GM23338 (cell line): ENCODE data around the gene MTHFD1L. TPM values are rescaled to one million over a fixed set of nuclear protein-coding genes. Genes with fewer than 3 reads are reported as not detected.
"Not testable (repeated sequence)": the region's sequence is repeated elsewhere in the genome, so short reads cannot be mapped to it uniquely, and the experiment has no call there.

Source experiments
- ATAC-seq: fragments of 200-7000 bp; cut with Tn5 transposase; 3 replicates; pipeline ENCODE4 v1.9.1; 2020
- DNase-seq: peaks from one replicate; pipeline ENCODE4 v3.0.0-alpha.2; 2015; ENCODE audit warnings: low spot score
- H2AFZ ChIP-seq: fragments of 200-600 bp; sonication (generic); 2 replicates; pipeline ENCODE4 v1.8.0; 2016; ENCODE audit warnings: antibody characterized with exemption, mild to moderate bottlenecking, moderate library complexity
- H3F3A ChIP-seq: fragments of 200-600 bp; sonication (generic); replicated peaks from 2 replicates; pipeline ENCODE4 v1.8.0; 2017; ENCODE audit warnings: antibody characterized with exemption, mixed run types, low read depth
- H3K27ac ChIP-seq: fragments of 200-600 bp; sonication (generic); 2 replicates; pipeline ENCODE4 v1.6.1; 2016; ENCODE audit warnings: low read depth
- H3K27me3 ChIP-seq: fragments of 200-600 bp; sonication (generic); 2 replicates; pipeline ENCODE4 v1.8.0; 2016; ENCODE audit warnings: mild to moderate bottlenecking, mixed run types, moderate library complexity; ENCODE audit not compliant: insufficient read depth
- H3K36me3 ChIP-seq: fragments of 200-600 bp; sonication (generic); 2 replicates; pipeline ENCODE4 v1.8.0; 2016; ENCODE audit warnings: mild to moderate bottlenecking; ENCODE audit not compliant: insufficient read depth
- H3K4me1 ChIP-seq: fragments of 200-600 bp; sonication (generic); 2 replicates; pipeline ENCODE4 v1.8.0; 2016; ENCODE audit warnings: mild to moderate bottlenecking, moderate library complexity; ENCODE audit not compliant: insufficient read depth
- H3K4me2 ChIP-seq: fragments of 200-600 bp; sonication (generic); 2 replicates; pipeline ENCODE4 v1.7.1; 2017; ENCODE audit warnings: mixed run types
- H3K4me3 ChIP-seq: fragments of 200-600 bp; sonication (generic); 2 replicates; pipeline ENCODE4 v1.6.1; 2016; ENCODE audit warnings: mixed run types
- H3K79me2 ChIP-seq: fragments of 200-600 bp; sonication (generic); replicated peaks from 2 replicates; pipeline ENCODE4 v1.8.0; 2017; ENCODE audit warnings: mild to moderate bottlenecking; ENCODE audit not compliant: insufficient read depth
- H3K9me2 ChIP-seq: fragments of 200-600 bp; sonication (generic); 2 replicates; pipeline ENCODE4 v1.8.0; 2017; ENCODE audit not compliant: insufficient read depth
- H4K20me1 ChIP-seq: fragments of 200-600 bp; sonication (generic); replicated peaks from 2 replicates; pipeline ENCODE4 v1.8.0; 2017; ENCODE audit warnings: mild to moderate bottlenecking; ENCODE audit not compliant: insufficient read depth
- H3K27ac Mint-ChIP-seq: 2 replicates; pipeline ENCODE4 v1.8.0; 2020; ENCODE audit warnings: inconsistent platforms, mild to moderate bottlenecking, moderate library complexity, mixed read lengths
- H3K27me3 Mint-ChIP-seq: 3 replicates; pipeline ENCODE4 v1.8.0; 2022; ENCODE audit warnings: low read depth, mild to moderate bottlenecking, moderate library complexity, mixed read lengths, inconsistent platforms; ENCODE audit not compliant: insufficient read depth, poor library complexity
- H3K36me3 Mint-ChIP-seq: 3 replicates; pipeline ENCODE4 v1.8.0; 2021; ENCODE audit warnings: low read depth, mild to moderate bottlenecking, inconsistent platforms, moderate library complexity, mixed read lengths
- H3K4me1 Mint-ChIP-seq: 3 replicates; pipeline ENCODE4 v1.8.0; 2020; ENCODE audit warnings: mild to moderate bottlenecking, inconsistent platforms, mixed read lengths
- H3K4me3 Mint-ChIP-seq: 3 replicates; pipeline ENCODE4 v1.8.0; 2021; ENCODE audit warnings: moderate library complexity, mild to moderate bottlenecking, inconsistent platforms, mixed read lengths
- H3K9me3 Mint-ChIP-seq: 3 replicates; pipeline ENCODE4 v1.8.0; 2020; ENCODE audit warnings: moderate library complexity, mild to moderate bottlenecking, inconsistent platforms, mixed read lengths
- CREB1 ChIP-seq: fragments of 250-450 bp; sonication (Bioruptor Pico); IDR thresholded peaks from 2 replicates; pipeline ENCODE4 v1.5.0; 2020; ENCODE audit warnings: low read depth, mild to moderate bottlenecking, moderate library complexity
- CTCF ChIP-seq, 2 experiments: fragments of 200-600 bp in 1 of 2; sonication (generic) in 1 of 2; conservative IDR thresholded peaks; 2 replicates each; pipeline versions ENCODE4 v1.5.1 to v1.6.1; 2016 to 2017; ENCODE audit warnings: antibody characterized with exemption in 2 of 2, low read depth in 2 of 2, mild to moderate bottlenecking in 2 of 2, moderate library complexity in 1 of 2
- ETS1 ChIP-seq: IDR thresholded peaks from 2 replicates; pipeline ENCODE4 v1.6.1; 2016; ENCODE audit warnings: antibody characterized with exemption
- EZH2 ChIP-seq: fragments of 200-600 bp; sonication (generic); IDR thresholded peaks from one replicate; pipeline ENCODE4 v1.8.0; 2017; ENCODE audit warnings: antibody characterized with exemption, mild to moderate bottlenecking, low read depth; ENCODE audit not compliant: unreplicated experiment
- NANOG ChIP-seq: IDR thresholded peaks from 2 replicates; pipeline ENCODE4 v1.6.1; 2016; ENCODE audit warnings: antibody characterized with exemption, borderline replicate concordance
- POLR2AphosphoS5 ChIP-seq: IDR thresholded peaks from 2 replicates; pipeline ENCODE4 v1.6.1; 2016; ENCODE audit warnings: antibody characterized with exemption, low read depth
- REST ChIP-seq: IDR thresholded peaks from one replicate; pipeline ENCODE4 v1.6.1; 2018; ENCODE audit warnings: antibody characterized with exemption; ENCODE audit not compliant: unreplicated experiment
- STAT1 ChIP-seq: IDR thresholded peaks from one replicate; pipeline ENCODE4 v1.6.1; 2016; ENCODE audit warnings: antibody characterized with exemption; ENCODE audit not compliant: unreplicated experiment
- ZNF331 ChIP-seq: fragments of 250-450 bp; sonication (Bioruptor Pico); IDR thresholded peaks from 2 replicates; pipeline ENCODE4 v1.5.0; 2020; ENCODE audit warnings: low read depth, mild to moderate bottlenecking, moderate library complexity
- ZNF462 ChIP-seq: fragments of 250-450 bp; sonication (Bioruptor Pico); IDR thresholded peaks from 2 replicates; pipeline ENCODE4 v1.5.0; 2020; ENCODE audit warnings: mild to moderate bottlenecking, moderate library complexity
- polyA plus RNA-seq: library from polyadenylated mRNA; unstranded; fragments of >200 nt; fragmentation: Nextera tagmentation; extraction: Ambion mirVana; gene quantifications from 2 replicates; pipeline ENCODE4 v1.2.1, GENCODE V29; 2016
- total RNA-seq: library from RNA; depleted of rRNA; stranded (reverse); fragments of >200 nt; shearing (Covaris generic); gene quantifications from 2 replicates; pipeline ENCODE4 v1.2.3, GENCODE V29; 2014

The MTHFD1L gene
- total and polyA plus RNA-seq, 2 experiments from 2014 or later = 53.2 to 66.8 TPM

- TF ChIP-seq ZNF462 (CRISPR knock-in tag) (no peak), POLR2AphosphoS5 (no peak), ETS1 (no peak), STAT1 (no peak), ZNF331 (no peak), NANOG (no peak), CREB1 (no peak), REST (no peak), CTCF (conservative IDR thresholded peaks at IDR 0.05; ENCODE audit: low read depth in 2 of 2) (no peak), EZH2 (no peak)
These were observed 173.1 kb downstream of the MTHFD1L start (continued) for GRCh38 chr6:151038616-151039015.

- DNase-seq = peak; percentile 13
- H3F3A ChIP-seq, H3K27ac ChIP-seq, H3K36me3 ChIP-seq, H3K4me1 ChIP-seq, H3K27me3 ChIP-seq, H2AFZ ChIP-seq, H3K9me2 ChIP-seq, ATAC-seq, H3K4me3 ChIP-seq, H3K79me2 ChIP-seq, H3K9me3 Mint-ChIP-seq, H3K4me3 Mint-ChIP-seq, H4K20me1 ChIP-seq, H3K4me2 ChIP-seq: not testable (repeated sequence)
- Mint-ChIP-seq H3K27me3 (peaks cover 10% of the 10 kb centered on the region), H3K27ac (peak overlapping the region; percentile 92), H3K4me1 (peaks cover 30% of the 10 kb centered on the region), H3K36me3 (peaks cover 63% of the 10 kb centered on the region)
These were observed 175.5 kb downstream of the MTHFD1L start for GRCh38 chr6:151040888-151041521.
